ENCODE data around the gene GPR35.
"Not testable (repeated sequence)": the region's sequence is repeated elsewhere in the genome, so short reads cannot be mapped to it uniquely, and the experiment has no call there.

The GPR35 gene

DNA sequence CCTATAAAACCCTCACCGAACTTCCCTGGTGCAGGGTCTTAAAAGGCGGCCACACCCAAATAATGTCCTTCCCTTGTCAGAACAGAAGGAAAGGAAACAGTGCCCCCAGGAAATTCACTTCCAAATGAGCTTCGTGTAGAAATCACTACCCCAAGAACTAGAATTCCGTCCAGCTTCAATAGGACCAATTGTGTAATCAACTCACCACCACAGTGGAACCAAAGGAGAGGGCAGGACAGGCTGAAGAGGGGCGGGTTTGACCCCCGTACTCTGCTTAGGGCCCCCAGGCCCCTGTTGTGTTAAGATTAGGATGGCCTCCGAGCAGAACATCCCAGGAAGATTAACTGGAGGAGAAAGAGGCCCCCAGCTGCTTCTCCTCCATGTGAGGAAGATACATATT is 24.1 kb downstream of the GPR35 start:
- POLR2A ChIA-PET (ENCODE audit: low non-redundant PET): no interaction called here
- CTCF ChIA-PET: interaction anchor here (0.6 kb wide), 1 partner anchor 213 kb away, joined by 3 read pairs; no protein-coding TSS in a partner anchor
- TF ChIP-seq, protein P1, sequence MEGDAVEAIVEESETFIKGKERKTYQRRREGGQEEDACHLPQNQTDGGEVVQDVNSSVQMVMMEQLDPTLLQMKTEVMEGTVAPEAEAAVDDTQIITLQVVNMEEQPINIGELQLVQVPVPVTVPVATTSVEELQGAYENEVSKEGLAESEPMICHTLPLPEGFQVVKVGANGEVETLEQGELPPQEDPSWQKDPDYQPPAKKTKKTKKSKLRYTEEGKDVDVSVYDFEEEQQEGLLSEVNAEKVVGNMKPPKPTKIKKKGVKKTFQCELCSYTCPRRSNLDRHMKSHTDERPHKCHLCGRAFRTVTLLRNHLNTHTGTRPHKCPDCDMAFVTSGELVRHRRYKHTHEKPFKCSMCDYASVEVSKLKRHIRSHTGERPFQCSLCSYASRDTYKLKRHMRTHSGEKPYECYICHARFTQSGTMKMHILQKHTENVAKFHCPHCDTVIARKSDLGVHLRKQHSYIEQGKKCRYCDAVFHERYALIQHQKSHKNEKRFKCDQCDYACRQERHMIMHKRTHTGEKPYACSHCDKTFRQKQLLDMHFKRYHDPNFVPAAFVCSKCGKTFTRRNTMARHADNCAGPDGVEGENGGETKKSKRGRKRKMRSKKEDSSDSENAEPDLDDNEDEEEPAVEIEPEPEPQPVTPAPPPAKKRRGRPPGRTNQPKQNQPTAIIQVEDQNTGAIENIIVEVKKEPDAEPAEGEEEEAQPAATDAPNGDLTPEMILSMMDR (conservative IDR thresholded peaks at IDR 0.05; ENCODE audit: low read depth): no peak
- DNase-seq (ENCODE audit: low spot score): no peak
- H3K27ac ChIP-seq: no peak overlapping the region

DNA sequence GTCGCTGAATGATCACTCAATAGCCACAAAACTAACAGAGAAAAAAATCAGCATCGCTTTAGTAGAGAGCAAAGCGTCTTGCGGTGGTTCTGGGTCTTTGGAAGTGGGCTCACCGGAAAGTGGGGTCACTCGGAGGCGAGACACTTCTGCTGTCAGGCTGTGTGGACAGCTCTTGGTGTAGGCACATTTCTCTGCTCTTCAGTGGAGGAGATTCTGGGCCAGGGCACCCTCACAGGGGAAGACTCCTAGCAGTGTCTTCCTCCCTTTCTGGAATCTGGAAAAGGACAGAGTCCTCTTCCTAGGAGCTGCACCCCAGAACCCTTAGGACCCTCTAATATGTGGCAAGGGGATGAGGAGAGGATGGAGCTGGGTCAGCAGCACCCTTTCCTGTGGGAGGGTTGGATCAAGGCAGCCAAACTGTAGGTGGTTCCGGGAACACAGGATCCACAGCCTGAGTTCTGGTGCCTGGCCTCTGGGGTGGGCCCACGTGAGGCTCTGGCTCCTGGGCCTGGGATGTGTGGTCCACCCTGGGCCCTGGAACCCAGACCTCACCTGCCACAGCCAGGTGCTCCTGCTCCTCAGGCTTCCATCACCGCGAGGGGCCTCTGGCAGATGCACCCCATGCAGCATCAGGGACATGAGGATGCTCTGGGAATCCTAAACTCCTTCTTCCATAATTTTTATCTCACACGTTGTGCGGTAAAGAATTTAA is 25.1 kb downstream of the GPR35 start:
- POLR2A ChIA-PET (ENCODE audit: low non-redundant PET): no interaction called here
- TF ChIP-seq, protein P1 (conservative IDR thresholded peaks at IDR 0.05; ENCODE audit: low read depth): no peak
- no peak for DNase-seq (ENCODE audit: low spot score)
- no peak overlapping the region for H3K27ac ChIP-seq
- CTCF ChIA-PET: no interaction called here

DNA sequence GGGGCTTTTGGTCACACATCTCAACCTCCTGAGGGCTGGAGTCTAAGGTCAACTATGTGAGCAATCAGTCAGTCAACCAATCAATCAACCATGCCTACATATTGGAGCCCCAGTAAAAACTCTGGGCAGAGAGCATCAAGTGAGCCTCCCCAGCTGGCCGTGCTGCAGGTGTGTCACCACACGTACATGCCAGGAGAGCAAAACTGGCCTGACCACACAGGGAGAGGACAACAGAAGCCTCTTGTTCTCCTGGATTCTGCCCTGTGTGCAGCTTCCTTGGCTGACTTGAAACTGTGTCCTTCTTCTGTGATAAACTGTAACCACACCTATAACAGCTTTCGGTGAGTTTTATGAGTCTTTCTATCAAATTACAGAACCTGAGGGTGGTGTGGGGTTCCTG is 25.9 kb downstream of the GPR35 start:
- CTCF ChIA-PET: no interaction called here
- no peak for DNase-seq (ENCODE audit: low spot score)
- TF ChIP-seq, protein P1 (conservative IDR thresholded peaks at IDR 0.05; ENCODE audit: low read depth): no peak
- POLR2A ChIA-PET (ENCODE audit: low non-redundant PET): no interaction called here
- no peak overlapping the region for H3K27ac ChIP-seq

DNA sequence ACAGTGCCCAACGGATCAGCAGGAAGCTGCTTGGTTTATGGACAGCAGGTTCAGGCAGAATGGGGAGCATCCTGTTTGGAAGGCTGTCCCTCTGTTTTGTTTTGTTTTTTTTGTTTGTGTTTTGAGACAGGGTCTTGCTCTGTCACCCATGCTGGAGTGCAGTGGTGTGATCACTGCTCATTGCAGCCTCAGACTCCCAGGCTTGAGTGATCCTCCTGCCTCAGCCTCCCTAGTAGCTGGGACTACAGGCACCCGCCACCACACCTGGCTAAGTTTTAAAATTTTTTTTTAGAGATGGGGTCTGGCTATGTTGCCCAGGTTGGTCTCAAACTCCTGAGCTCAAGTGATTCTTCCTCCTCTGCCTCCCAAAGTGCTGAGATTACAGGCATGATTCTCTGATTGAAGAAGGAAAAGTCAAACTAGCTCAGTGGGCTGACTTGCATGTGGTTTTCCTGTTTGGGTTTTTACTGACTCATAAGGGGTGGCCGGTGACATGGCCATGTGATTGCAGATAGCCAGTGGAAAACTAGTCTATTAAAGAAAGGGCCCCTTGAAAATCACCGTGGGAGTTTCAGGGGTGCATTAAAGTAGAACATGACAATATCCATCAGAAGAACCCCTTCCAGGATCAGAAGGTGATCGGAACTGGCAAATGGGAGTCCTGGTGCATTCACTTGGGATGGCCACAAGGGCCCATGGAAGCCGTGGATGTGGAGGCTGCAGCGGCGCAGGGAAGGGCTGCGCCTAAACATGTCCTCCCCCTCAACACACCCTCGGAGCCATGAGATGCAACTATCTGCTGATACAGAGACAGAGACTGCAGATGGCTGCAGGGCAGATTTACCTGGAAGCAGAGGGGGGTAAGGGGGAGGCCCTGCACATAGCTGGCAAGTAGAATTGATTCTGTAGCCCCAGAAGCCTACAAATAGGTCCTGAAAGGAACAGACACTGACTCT is 30.9 kb downstream of the GPR35 start:
- H3K27ac ChIP-seq: no peak overlapping the region
- DNase-seq (ENCODE audit: low spot score): no peak
- POLR2A ChIA-PET (ENCODE audit: low non-redundant PET): no interaction called here
- TF ChIP-seq, protein P1 (conservative IDR thresholded peaks at IDR 0.05; ENCODE audit: low read depth): no peak
- CTCF ChIA-PET: interaction anchor here (0.6 kb wide), 1 partner anchor 10 kb away, joined by 5 read pairs; no protein-coding TSS in a partner anchor

DNA sequence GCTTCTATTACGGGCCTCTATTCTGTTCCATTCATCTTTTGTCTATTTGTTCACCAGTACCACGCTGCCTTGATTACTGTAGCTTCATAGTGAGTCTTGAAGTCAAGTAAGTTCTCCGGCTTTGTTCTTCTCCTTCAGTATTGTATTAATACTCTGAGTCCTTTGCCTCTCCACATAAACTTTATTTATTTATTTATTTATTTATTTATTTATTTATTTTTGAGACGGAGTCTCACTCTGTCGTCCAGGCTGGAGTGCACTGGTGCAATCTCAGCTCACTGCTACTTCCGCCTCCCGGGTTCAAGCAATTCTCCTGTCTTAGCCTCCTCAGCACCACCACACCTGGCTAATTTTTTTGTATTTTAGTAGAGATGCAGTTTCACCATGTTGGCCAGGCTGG is 34.6 kb downstream of the GPR35 start:
- CTCF ChIA-PET; H3K27ac ChIP-seq; DNase-seq (ENCODE audit: low spot score); POLR2A ChIA-PET (ENCODE audit: low non-redundant PET): not testable (repeated sequence)

DNA sequence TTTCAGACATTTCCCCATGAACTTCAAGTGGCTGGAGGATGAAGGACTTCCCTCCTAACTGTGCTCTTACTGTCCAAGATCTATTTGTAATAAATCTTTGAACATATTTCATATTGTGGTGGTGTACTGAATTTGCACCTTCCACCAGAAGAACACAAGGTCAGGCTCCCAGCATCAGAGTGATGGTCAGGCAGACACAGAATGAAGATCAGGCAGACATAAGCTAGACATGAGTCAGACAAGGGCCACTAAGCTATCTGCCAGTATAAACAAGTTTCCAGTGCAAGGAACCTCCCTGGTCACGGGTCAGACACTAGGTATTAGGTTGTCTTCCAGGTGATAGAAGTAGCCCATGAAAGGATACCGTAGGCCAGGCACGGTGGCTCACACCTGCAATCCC is 37.4 kb downstream of the GPR35 start:
- no peak for DNase-seq (ENCODE audit: low spot score)
- POLR2A ChIA-PET (ENCODE audit: low non-redundant PET): no interaction called here
- H3K27ac ChIP-seq: no peak overlapping the region
- CTCF ChIA-PET: no interaction called here
- TF ChIP-seq, protein P1 (conservative IDR thresholded peaks at IDR 0.05; ENCODE audit: low read depth): no peak
